ENCODE measurements around the gene C5orf15. TPM values are rescaled to one million over a fixed set of nuclear protein-coding genes. Genes with fewer than 3 reads are reported as not detected.

Gene C5orf15
- total and polyA plus RNA-seq, 7 experiments from 2014 or later, result 11.1 to 33.6 (median 17.9) TPM

- peak within 1 kb of the TSS; percentile 89 to 97 (median 92) for H3K4me3 Mint-ChIP-seq
- peaks cover 0 to 11% (median 0%) of the 10 kb centered on the region in 5 donors for H3K36me3 Mint-ChIP-seq
- H3K27ac Mint-ChIP-seq, result peak within 1 kb of the TSS; percentile 86 to 97 (median 96)
- Histone ChIP-seq H3K9me3 (ENCODE audit: control insufficient read depth in 2 of 3, low read length in 3 of 3) (no peaks in the 10 kb centered on the region), H3K4me3 (ENCODE audit: low read length) (peak within 1 kb of the TSS; percentile 83), H3K27me3 (ENCODE audit: control insufficient read depth in 2 of 2, insufficient read depth in 2 of 2, low read length in 2 of 2) (no peaks in the 10 kb centered on the region), H3K27ac (ENCODE audit: low read depth, low read length) (peak within 1 kb of the TSS; percentile 98), H3K36me3 (ENCODE audit: control insufficient read depth in 2 of 3, insufficient read depth in 3 of 3, low read length in 3 of 3) (peaks cover 0 to 5% (median 0%) of the 10 kb centered on the region in 3 experiments), H3K4me1 (ENCODE audit: control insufficient read depth in 2 of 2, insufficient read depth in 2 of 2, low read length in 2 of 2) (peaks cover 17 to 26% of the 10 kb centered on the region in 2 donors)
- intact Hi-C loops (cut with micrococcal nuclease), result loop anchor here (1.0 to 10.0 kb wide), 13 partner anchors 34 to 1258 kb away; partner anchors contain the start of genes C5orf15 (in 2 of the 2), PPP2CA (in 2 of the 2), UBE2B (in 2 of the 2) and C5orf24 (in 1 of the 2)
- CTCF ChIA-PET, result interaction anchor here (0.6 to 1.0 kb wide), 3 partner anchors 47 to 285 kb away, joined by 3 to 5 read pairs (median 3); no protein-coding TSS in a partner anchor
- POLR2A ChIA-PET, result interaction anchor here (0.7 to 2.2 kb wide), 20 partner anchors 10 to 733 kb away, joined by 3 to 10 read pairs (median 4); partner anchors contain the start of genes C5orf15, JADE2, PPP2CA and SKP1
- DNase-seq (peak; percentile 74 to 92 (median 89)), ATAC-seq (peak; percentile 85)
- H3K27me3 Mint-ChIP-seq, result no peaks in the 10 kb centered on the region
- peaks cover 0 to 3% (median 0%) of the 10 kb centered on the region in 11 donors for H3K9me3 Mint-ChIP-seq
- peaks cover 24 to 47% (median 42%) of the 10 kb centered on the region in 7 donors for H3K4me1 Mint-ChIP-seq
Observed at GRCh38 chr5:134004626-134005416, 36.4 kb upstream of the C5orf15 start, which contains the start of gene VDAC1. TSS of gene VDAC1 (minus strand) at chr5:134004975. CDS start at chr5:133993012, 11,963 bp downstream.

GRCh38 chr5:134003817-134004625 is 35.6 kb upstream of the C5orf15 start:
- CTCF ChIA-PET, result interaction anchor here (0.7 to 0.8 kb wide), 2 partner anchors 23 to 48 kb away, joined by 3 to 4 read pairs; no protein-coding TSS in a partner anchor
- Mint-ChIP-seq H3K4me1 (peaks cover 30 to 55% (median 50%) of the 10 kb centered on the region in 7 donors), H3K27ac (peak overlapping the region; percentile 79 to 97 (median 96)), H3K36me3 (peaks cover 0 to 11% (median 0%) of the 10 kb centered on the region in 5 donors), H3K27me3 (no peaks in the 10 kb centered on the region), H3K4me3 (peak overlapping the region; percentile 89 to 97 (median 92)), H3K9me3 (peaks cover 0 to 3% (median 0%) of the 10 kb centered on the region in 11 donors)
- Histone ChIP-seq H3K27ac (ENCODE audit: low read depth, low read length) (peak overlapping the region; percentile 98), H3K36me3 (ENCODE audit: control insufficient read depth in 2 of 3, insufficient read depth in 3 of 3, low read length in 3 of 3) (peaks cover 0 to 5% (median 0%) of the 10 kb centered on the region in 3 experiments), H3K27me3 (ENCODE audit: control insufficient read depth in 2 of 2, insufficient read depth in 2 of 2, low read length in 2 of 2) (no peaks in the 10 kb centered on the region), H3K9me3 (ENCODE audit: control insufficient read depth in 2 of 3, low read length in 3 of 3) (no peaks in the 10 kb centered on the region), H3K4me1 (ENCODE audit: control insufficient read depth in 2 of 2, insufficient read depth in 2 of 2, low read length in 2 of 2) (peaks cover 17 to 26% of the 10 kb centered on the region in 2 donors), H3K4me3 (ENCODE audit: low read length) (peak overlapping the region; percentile 72)
- intact Hi-C loops (cut with micrococcal nuclease), result loop anchor here (1.0 to 10.0 kb wide), 9 partner anchors 35 to 1257 kb away; partner anchors contain the start of genes UBE2B (in 2 of the 2), C5orf15 (in 1 of the 2), C5orf24 (in 1 of the 2) and CCNI2 (in 1 of the 2)
- POLR2A ChIA-PET, result interaction anchor here (0.7 to 2.2 kb wide), 12 partner anchors 9 to 734 kb away, joined by 3 to 10 read pairs (median 4); partner anchors contain the start of genes C5orf15, JADE2, SEC24A and SKP1
- ATAC-seq (peak; percentile 0), DNase-seq (peak in 8 of 9 donors; percentile 14 to 73 (median 26))

DNA sequence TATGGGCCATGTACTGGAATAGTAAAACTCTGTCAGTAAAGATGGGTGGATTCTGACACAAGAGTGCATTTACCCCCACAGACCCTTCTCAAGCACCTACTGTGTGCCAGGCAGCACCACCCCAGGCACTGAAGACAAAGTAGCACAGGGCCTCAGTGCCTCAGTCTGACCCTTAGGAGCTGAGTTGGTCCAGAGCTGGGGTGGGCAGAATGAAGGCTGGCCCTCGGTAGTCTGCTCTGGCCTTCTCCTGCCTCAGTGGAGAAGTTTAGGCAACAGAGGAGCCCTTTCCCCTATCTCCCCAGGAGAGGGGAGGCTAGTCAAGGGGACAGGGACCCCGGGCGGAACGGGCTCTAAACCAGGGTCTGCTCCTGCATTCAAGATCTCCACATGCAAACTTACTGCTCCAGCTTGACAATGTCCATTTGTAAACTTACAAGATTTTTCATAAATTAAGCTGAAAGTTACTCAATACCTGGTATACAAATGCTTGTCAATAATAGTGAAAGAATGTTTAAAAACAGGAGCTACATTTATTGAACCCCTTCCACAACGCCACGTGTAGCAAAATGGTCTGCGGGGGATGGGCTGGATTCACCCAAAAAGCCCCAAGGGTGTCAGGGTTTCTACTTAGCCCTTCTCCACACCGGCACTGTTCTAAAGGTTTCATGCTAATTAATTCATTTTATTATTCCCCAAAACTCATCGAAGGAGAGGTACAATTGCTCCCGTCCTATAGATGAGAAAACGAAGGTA is 34.8 kb upstream of the C5orf15 start:
- ATAC-seq, result no peak
- Histone ChIP-seq H3K9me3 (ENCODE audit: control insufficient read depth in 2 of 3, low read length in 3 of 3) (no peaks in the 10 kb centered on the region), H3K36me3 (ENCODE audit: control insufficient read depth in 2 of 3, insufficient read depth in 3 of 3, low read length in 3 of 3) (peaks cover 0 to 5% (median 0%) of the 10 kb centered on the region in 3 experiments), H3K27me3 (ENCODE audit: control insufficient read depth in 2 of 2, insufficient read depth in 2 of 2, low read length in 2 of 2) (no peaks in the 10 kb centered on the region), H3K4me3 (ENCODE audit: low read length) (peak overlapping the region; percentile 72), H3K4me1 (ENCODE audit: control insufficient read depth in 2 of 2, insufficient read depth in 2 of 2, low read length in 2 of 2) (peaks cover 17 to 26% of the 10 kb centered on the region in 2 donors), H3K27ac (ENCODE audit: low read depth, low read length) (peak overlapping the region; percentile 98)
- DNase-seq, result peak in 3 of 9 donors; percentile 14 to 46 (median 36)
- H3K4me3 Mint-ChIP-seq, result peak overlapping the region; percentile 89 to 97 (median 92)
- ChIA-PET CTCF (interaction anchor here (0.5 to 0.8 kb wide), 3 partner anchors 24 to 766 kb away, joined by 3 to 5 read pairs (median 4); no protein-coding TSS in a partner anchor), POLR2A (interaction anchor here (1.0 to 2.2 kb wide), 7 partner anchors 9 to 645 kb away, joined by 4 to 10 read pairs (median 5); partner anchors contain the start of genes C5orf15, SEC24A and SKP1)
- H3K36me3 Mint-ChIP-seq, result peaks cover 0 to 11% (median 0%) of the 10 kb centered on the region in 5 donors
- peaks cover 0 to 3% (median 0%) of the 10 kb centered on the region in 11 donors for H3K9me3 Mint-ChIP-seq
- no peaks in the 10 kb centered on the region for H3K27me3 Mint-ChIP-seq
- intact Hi-C loops (cut with micrococcal nuclease), result loop anchor here (5.0 to 10.0 kb wide), 3 partner anchors 372 to 1256 kb away; partner anchors contain the start of genes C5orf24 (in 1 of the 2), CCNI2 (in 1 of the 2) and UBE2B (in 1 of the 2)
- peak overlapping the region; percentile 79 to 97 (median 96) for H3K27ac Mint-ChIP-seq
- H3K4me1 Mint-ChIP-seq, result peaks cover 33 to 60% (median 53%) of the 10 kb centered on the region in 7 donors

GRCh38 chr5:134001938-134002731 is 33.7 kb upstream of the C5orf15 start:
- POLR2A ChIA-PET, result no interaction called here
- Mint-ChIP-seq H3K9me3 (peaks cover 0 to 3% (median 0%) of the 10 kb centered on the region in 11 donors), H3K27ac (peak overlapping the region; percentile 9 to 96 (median 73)), H3K36me3 (peaks cover 0 to 11% (median 0%) of the 10 kb centered on the region in 5 donors), H3K4me1 (peaks cover 38 to 66% (median 57%) of the 10 kb centered on the region in 7 donors), H3K4me3 (peak overlapping the region; percentile 4 to 94 (median 91)), H3K27me3 (no peaks in the 10 kb centered on the region)
- peaks cover 17 to 26% of the 10 kb centered on the region in 2 donors for H3K4me1 ChIP-seq (ENCODE audit: control insufficient read depth in 2 of 2, insufficient read depth in 2 of 2, low read length in 2 of 2)
- no peaks in the 10 kb centered on the region for H3K27me3 ChIP-seq (ENCODE audit: control insufficient read depth in 2 of 2, insufficient read depth in 2 of 2, low read length in 2 of 2)
- ATAC-seq (no peak), DNase-seq (no peak)
- H3K4me3 ChIP-seq (ENCODE audit: low read length), result no peak overlapping the region
- peaks cover 0 to 5% (median 0%) of the 10 kb centered on the region in 3 experiments for H3K36me3 ChIP-seq (ENCODE audit: control insufficient read depth in 2 of 3, insufficient read depth in 3 of 3, low read length in 3 of 3)
- H3K27ac ChIP-seq (ENCODE audit: low read depth, low read length), result no peak overlapping the region
- CTCF ChIA-PET, result no interaction called here
- intact Hi-C loops (cut with micrococcal nuclease), result loop anchor here (5.0 to 10.0 kb wide), 3 partner anchors 373 to 1255 kb away; partner anchors contain the start of genes C5orf24 (in 1 of the 2), CCNI2 (in 1 of the 2) and UBE2B (in 1 of the 2)
- H3K9me3 ChIP-seq (ENCODE audit: control insufficient read depth in 2 of 3, low read length in 3 of 3), result no peaks in the 10 kb centered on the region

Measured in naive thymus-derived CD4-positive, alpha-beta T cell (primary cell).